ENCODE measurements around the gene AADACL4.

AADACL4 gene

DNA sequence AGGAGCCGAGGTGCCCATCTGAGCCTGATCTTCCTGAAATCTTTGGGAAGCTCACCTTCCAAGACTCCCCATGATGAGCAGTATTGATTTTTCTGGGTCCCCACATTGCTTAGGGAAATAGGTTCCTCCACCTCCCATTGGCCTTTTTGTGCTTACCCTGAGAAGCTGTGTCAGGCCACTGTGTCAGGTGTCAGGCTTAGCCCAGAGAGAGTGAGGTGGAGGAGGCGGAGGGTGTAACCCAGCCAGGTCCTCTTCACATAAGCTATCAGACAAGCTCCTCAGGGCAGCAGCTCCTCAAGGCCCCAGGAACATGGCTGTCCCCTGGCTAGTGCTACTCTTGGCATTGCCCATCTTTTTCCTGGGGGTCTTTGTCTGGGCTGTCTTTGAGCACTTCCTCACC, 352 bp downstream of the AADACL4 start:
- TF ChIP-seq, protein P1, sequence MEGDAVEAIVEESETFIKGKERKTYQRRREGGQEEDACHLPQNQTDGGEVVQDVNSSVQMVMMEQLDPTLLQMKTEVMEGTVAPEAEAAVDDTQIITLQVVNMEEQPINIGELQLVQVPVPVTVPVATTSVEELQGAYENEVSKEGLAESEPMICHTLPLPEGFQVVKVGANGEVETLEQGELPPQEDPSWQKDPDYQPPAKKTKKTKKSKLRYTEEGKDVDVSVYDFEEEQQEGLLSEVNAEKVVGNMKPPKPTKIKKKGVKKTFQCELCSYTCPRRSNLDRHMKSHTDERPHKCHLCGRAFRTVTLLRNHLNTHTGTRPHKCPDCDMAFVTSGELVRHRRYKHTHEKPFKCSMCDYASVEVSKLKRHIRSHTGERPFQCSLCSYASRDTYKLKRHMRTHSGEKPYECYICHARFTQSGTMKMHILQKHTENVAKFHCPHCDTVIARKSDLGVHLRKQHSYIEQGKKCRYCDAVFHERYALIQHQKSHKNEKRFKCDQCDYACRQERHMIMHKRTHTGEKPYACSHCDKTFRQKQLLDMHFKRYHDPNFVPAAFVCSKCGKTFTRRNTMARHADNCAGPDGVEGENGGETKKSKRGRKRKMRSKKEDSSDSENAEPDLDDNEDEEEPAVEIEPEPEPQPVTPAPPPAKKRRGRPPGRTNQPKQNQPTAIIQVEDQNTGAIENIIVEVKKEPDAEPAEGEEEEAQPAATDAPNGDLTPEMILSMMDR (IDR thresholded peaks at IDR 0.05): no peak

GRCh38 chr1:12644829-12645228, 944 bp downstream of the AADACL4 start:
- TF ChIP-seq, protein P1 (IDR thresholded peaks at IDR 0.05): no peak

DNA sequence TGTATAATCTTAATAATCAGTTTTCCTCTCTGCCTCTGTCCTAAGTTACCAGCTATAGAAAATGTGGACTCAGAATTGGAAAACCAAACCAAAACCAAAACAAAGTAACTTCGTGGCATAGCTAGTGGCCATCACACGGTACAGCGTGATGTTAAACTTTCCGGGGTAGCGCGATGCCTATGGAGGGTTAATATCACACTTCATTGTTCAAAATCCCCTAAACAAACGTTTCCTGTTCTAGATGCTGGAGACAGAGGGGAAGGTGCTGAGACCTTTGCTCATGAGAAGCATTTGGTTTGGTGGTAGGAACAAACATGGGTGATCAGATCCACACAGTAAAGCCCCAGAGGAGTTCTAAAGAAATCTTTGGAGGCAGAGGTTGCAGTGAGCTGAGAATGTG, 4.9 kb downstream of the AADACL4 start:
- TF ChIP-seq, protein P1 (IDR thresholded peaks at IDR 0.05): no peak

DNA sequence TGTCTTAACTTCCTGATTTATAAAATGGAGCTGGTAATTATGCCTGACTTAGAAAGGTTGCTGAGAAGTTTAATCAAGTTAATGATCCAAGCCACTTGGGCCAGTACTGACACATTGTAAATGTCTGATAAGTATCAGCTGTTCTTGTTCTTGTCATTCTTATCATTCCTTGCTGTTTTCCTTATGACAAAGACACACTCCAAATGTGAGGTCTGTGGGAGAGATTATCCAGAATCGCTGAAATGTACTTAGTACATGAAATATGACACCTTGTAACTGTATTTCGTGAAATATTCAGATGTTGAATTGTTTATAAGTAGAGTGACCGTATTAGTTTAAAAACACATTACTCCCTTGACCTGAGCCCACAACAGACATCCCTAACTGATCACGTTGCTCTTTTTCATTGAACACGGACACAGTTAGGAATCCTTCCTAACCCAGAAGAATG, 6.1 kb downstream of the AADACL4 start:
- TF ChIP-seq, protein P1 (IDR thresholded peaks at IDR 0.05): no peak

- TF ChIP-seq, protein P1 (IDR thresholded peaks at IDR 0.05): no peak
Observed at GRCh38 chr1:12654004-12654567, 10.2 kb downstream of the AADACL4 start.

DNA sequence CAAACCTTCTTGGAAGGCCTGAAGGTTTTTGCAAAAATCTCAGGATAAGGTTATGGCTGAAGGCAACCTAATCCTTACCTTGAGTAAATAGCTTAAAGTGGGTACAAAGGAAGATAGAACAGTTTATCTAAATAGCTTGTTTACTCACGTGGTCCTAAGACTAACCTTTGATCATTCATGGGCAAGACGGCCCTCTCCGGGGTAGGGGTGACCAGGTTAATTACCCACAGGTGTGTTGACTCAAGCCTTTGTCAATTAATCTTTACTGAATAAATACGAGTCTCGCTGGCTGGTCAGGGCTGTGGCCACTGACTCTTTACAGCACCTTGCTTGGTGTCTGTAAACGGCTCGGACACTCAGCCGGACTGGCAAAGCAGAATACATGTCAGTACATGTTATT, 10.8 kb downstream of the AADACL4 start:
- TF ChIP-seq, protein P1 (IDR thresholded peaks at IDR 0.05): no peak

- TF ChIP-seq, protein P1 (IDR thresholded peaks at IDR 0.05): no peak
Observed at GRCh38 chr1:12656575-12656974, 12.7 kb downstream of the AADACL4 start.
